GM19193 (cell line): ENCODE results near the gene BARX2.

ENCODE experiments used
- POLR2A ChIP-seq: IDR thresholded peaks from 4 replicates; pipeline ENCODE4 v1.6.1; 2011; ENCODE audit not compliant: insufficient read depth, insufficient read length; ENCODE audit errors: extremely low read depth

BARX2 gene

DNA sequence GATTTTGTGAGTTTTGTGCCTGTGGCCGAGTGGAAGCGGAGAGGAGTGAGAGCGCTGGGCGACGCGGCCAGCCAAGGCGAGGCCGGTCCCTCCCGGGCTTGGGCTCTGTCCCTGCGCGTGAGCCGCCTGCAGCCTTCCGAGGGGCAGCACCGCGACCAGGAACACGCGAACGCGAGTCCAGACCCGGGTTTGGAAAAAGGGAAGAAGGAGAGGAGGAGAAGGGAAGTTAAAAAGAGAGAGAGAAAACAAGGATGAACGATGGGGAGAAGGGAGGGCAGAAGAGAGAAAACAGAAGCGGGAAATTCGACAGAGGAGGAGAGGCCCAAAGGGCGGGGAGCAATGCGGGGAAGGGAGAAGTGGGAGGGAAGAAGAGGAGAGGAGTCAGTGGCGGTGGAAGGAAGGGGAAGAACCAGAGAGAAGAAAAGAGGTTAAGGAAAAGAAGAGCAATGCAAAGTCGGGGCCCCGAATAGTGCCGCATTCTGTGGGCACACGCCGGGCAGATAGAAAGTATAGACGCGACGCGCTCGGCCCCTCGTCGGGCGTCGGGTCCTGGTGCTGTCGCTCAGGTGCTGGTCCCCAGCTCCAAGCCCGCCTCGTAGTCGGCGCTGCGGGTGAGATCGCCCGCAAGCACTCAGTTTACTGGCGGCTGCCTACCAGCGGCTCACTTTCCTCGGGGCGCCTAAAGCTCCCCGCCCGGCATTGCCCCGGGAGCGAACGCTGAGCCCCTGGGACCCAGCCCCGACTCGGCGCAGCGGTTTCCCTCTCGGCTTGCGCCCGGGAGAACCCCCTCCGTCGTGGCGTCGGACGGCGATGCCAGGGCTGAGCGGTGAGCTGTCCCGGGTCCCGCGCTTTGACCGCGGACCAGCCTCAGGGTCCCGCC, 2.8 kb upstream of the BARX2 start:
- no peak for TF ChIP-seq POLR2A

DNA sequence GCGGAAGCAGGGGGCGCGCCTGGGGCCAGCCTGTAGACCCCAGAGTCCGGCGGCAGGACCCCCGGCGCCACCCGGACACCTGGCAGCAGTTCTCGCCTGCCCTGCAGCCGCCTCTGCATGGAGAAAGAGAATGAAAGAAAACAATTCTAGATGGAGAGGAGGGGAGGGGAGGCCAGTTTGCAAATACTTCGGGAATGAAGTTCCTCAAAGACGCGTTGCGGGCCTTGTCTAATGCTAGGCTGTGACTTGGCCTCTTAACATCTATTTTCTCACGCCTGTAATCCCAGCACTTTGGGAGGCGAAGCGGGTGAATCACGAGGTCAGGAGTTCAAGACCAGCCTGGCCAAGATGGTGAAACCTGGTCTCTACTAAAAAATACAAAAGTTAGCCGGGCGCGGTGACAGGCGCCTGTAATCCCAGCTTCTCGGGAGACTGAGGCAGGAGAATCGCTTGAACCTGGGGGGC, 2.1 kb upstream of the BARX2 start:
- no peak for TF ChIP-seq POLR2A

DNA sequence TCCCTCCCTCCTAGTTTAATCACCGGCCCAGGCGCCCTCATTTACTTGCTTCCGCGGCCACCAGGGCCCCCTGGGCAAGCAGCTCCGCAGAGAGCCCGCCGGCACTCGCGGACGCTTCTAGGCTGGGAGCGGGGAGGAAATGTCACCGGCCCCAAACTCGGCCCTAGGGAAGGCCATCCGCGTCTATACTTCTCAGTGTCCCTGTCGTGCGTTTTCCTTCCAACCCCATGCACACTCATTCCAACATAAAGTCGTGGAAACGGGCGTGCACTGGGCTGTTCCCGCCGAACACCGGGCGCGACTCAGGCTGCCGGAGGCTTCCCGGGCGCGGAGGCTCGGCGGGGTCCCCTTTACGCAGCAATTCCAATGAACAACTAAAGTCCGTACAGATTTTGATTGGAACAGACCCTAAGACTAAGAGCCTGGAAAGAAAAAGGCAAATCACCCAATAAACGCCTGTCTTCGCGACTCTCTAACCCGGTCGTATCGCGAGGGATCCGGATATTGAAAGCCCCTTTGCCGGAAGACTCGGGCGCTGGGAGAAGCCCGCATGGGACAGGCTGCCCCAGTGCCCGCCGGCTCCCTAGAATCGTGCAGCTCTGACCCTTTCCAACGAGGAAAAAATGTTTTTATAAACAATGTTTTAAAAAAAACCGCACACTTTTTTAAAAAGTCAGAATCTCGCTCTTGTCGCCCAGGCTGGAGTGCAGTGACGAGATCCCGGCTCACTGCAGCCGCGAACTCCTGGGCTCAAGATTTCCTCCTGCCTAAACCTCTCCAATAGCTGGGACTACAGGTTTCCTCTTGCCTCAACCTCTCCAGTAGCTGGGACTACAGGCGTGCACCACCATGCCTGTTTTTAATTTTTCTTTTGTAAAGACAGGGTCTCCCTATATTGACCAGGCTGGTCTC, 1.3 kb upstream of the BARX2 start:
- no peak for TF ChIP-seq POLR2A

DNA sequence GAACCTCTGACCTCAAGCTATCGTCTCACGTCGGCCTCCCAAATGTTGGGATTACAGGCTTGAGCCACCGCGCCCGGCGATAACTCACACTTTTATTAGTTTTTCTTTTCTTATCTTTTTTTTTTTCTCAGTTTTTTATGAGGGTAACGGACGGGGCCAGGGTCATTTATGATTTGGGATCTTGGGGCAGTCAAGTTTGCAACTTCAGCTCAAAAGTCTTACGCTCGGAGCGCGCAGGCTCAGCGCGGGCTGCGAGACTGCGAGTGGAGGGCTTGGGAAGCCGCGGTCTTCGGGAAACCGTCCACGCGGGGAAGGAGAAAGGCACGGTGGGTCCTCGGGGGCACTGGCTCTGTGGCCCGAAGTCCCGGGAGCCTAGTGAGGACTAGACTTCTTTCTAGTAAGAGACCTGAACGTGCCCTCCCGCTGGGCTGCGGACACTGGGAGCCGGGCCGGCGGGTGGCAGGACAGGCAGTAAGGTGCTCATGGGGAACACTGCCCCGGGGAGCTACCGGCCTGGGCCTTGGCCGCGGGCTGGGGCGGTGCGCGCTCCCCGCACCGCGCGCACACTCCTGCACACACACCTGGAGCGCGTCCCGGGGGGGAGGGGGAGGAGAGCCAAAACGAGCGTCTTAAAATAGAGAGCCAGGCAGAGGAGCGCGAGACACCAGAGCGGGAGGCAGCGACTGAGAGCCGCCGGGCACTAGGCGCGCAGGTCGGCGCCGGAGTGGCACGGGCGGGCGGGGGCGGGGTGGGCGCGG, 476 bp upstream of the BARX2 start:
- no peak for TF ChIP-seq POLR2A

DNA sequence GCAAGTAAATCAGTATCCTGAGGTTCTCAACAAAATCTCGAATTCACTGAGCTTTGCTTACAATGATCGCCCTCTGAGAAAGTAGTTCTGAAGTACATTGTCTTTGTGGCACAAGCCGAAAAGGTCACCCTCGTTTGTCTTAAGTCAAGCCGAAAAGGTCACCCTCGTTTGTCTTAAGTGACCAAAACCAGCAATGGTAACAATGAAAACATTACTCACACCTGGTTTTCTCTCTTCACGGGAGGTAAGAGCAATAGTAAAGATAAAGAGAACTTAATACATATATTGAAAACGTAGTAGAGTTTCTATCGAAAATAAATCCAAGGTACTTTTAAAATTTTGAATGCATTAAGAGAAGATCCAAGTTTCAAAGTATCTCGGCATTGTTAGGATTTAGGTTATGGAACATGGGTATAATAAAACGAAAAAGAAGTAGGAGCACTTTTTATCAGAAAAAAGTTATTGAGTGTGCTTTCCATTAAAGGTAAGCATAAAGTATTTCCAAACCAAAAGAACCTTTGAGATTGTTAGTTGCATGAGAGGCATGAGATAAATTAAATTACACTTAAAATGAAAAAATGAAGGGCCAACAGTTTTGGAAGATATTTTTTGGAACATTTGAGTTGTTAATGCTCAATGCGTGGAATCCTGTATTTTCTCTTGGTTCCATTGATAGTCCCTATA, 1.2 kb downstream of the BARX2 start:
- no peak for TF ChIP-seq POLR2A

DNA sequence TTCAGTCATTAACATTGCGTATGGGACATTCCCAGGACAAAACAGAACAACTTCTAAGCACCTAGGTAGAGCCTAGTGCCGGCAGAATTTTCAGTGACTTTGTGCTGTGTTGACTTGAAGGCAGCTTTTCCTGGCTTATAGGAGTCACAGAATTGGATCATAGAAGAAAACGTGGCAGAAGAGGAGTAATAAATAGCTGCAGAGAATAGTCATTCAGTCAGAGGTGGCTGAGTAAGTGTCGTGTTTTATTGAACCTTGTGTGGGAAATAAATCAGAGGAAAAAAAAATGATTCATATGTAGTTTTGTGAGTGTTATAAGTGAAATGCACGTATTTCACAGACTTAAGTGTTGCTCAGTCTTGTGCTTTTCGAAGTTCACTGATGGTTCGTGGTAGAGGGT, 2.1 kb downstream of the BARX2 start:
- TF ChIP-seq POLR2A = no peak

DNA sequence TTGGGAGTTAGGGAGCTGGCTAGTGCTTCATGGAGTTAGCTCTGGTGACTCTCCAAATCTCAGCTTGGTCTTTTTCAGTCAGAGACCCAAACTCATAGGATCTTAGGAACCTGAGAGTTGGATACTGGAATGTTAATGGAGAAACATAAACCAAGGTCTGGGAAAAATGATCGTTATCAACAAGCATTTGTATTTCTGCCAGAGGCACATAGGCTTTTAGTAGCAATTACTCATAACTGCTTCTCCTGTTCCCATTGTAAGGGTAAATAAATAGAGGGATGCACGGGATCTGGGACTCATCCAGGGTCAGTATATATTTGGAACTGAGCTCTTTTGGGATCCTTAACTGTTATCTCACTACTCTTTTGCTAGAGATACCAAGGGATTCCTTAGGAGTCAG, 4.8 kb downstream of the BARX2 start:
- TF ChIP-seq POLR2A = no peak

DNA sequence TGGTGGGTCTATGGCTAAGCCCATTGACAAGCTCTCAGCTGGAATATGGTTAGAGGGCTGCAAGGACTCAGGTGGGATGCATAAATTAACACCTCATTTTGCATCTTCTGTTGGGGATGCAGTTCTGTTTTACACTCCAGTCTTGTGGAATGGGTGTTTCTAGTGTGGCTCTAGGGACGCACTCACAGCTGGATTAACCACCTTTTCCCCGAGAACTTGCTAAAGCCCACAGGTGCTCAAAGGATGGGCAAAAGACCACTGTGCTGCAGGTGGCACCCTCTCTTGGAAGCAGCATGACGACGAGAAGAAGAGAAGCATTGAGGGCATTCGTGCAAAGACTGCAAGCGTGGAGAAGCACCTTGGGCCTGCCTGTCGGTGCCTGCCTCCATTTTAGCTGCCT, 6.9 kb downstream of the BARX2 start:
- no peak for TF ChIP-seq POLR2A

DNA sequence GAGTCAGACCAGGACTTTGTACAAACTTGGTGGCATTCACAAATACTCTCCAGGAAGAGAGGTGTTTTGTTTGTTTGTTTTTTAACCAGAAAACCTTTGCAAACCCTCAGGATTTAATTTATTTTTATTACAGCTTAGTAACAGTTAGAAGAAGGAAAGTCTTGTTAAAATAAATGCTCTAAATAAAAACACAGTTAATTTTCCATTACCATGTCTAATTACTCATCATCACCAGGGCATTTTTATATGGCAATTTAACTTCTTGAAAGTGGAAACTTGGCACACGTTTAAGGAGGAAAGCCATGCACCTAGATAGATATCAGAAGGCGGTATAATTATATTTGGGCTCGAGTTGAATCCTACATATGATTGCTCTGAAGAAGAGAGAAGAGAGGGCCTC, 7.4 kb downstream of the BARX2 start:
- no peak for TF ChIP-seq POLR2A

DNA sequence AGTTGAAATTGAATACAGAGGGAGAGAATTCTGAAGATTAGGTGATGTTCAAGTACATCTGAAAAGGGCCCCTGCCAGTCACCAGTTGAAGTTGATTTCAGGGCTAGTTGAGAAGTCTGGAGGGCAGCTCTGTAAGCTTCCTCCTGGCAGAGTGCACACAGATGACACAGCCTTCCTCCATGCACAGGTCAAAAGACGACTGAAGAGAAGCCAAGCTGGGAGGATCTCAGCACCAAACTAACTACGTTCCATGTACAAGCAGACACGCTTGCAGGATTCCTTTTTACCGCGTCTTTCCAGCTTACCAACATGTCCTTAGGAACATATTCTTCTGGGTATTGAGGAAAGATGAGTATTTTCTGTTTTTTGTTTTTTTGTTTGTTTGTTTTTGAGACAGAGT, 7.9 kb downstream of the BARX2 start:
- TF ChIP-seq POLR2A = no peak

DNA sequence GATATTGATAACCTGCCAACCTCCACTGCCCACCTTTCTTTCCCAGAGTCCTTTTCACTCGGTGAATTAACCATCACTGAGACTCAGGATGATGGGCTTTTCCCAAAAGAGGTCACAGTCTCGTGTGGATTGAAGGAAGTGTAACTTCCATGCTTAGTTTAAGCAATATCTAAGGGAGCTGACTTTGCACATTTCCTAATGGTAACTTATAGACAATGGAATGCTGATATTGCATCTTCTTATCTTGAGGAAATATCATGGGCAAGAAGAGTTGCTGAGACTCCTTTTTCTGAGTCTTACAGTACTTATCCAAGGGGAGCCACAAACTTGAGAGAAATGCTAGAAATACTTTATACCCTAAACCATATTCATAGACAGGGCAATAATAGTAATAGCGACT, 8.8 kb downstream of the BARX2 start:
- no peak for TF ChIP-seq POLR2A

DNA sequence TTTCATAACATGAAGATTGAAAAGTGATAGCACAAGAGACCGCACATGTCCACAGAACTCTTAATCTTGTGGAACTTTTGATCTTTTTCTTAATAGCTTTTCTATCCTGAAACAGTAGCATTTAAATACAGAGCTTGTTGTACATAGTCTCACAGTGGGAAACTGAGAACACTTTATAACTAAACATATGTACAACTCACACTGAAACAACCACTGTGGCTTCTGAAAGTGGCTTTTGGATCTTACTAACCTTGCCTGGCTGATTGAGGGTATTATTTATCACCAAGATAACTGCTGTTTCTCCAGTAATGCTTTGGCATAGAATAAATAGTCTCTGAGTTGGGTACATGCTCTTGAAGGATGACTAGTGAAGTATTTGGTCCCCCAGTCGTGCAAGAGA, 10.2 kb downstream of the BARX2 start:
- TF ChIP-seq POLR2A = no peak

DNA sequence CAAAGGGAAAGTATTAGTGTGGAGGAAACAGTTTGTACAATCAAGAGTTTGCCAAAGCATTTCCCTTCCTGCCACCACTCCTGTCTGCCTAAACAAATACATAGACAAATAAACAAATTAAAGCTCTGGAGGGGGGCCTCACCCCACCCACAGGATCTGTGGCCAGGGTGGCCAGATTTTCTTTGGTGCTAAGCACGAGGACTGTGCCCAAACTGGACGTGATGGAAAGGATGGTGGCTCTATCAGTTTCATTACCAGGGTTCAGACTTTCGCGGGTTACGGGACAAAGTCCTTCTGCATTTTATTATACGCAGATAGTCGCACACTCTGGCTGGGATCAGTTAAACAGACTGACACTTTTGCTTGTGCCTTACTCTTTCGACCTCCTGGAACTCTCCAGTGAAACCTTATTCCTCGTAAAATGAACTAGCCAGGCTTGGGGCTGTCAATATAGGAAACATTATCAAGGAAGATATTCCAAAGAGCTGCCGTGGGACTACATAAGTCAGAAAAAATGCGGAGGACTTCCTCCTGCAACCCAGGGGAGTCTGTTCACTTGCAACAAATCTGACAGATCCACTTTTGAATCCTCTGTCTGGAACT, 11.2 kb downstream of the BARX2 start:
- no peak for TF ChIP-seq POLR2A

DNA sequence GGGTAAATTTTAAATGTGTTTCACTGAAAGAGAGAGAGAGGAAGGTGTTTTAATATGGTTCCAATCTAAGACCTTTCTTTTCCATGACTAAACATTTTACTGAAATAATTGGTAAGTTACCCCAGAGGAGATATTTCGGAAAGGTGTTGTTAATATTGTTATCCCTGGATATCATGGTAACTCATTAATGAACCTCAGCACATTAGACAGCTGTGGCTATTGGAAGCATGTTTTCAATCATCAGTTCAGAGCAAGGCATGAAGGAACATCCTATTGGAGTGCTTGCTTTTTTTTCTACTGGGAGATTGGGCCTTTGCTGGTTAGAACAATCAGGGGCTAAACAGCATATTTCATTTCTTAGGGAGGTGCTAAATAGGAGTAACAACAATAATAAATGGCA, 11.8 kb downstream of the BARX2 start:
- no peak for TF ChIP-seq POLR2A
